Stimulated activated memory B cell treated with anti-CD40 and anti-IgM and Interleukin-4, amounts not matched to agents 10 μg/mL and 1 μg/mL and 100 μg/mL, for 72 hours (primary cell): ENCODE results near the gene SIRT6.
A peak's percentile ranks its signal among the peaks of the same experiment; 100 is the strongest.
"Not testable (repeated sequence)": the region's sequence is repeated elsewhere in the genome, so short reads cannot be mapped to it uniquely, and the experiment has no call there.

Experiments
- ATAC-seq: fragments of 150-1000 bp; cut with Tn5 transposase; 2 replicates; pipeline ENCODE4 v1.10.0; 2021
- H3K27ac Mint-ChIP-seq: one replicate; pipeline ENCODE4 v1.8.0; 2022; ENCODE audit warnings: mild to moderate bottlenecking, mixed read lengths
- H3K27me3 Mint-ChIP-seq: one replicate; pipeline ENCODE4 v1.8.0; 2022; ENCODE audit warnings: mixed read lengths
- H3K36me3 Mint-ChIP-seq: one replicate; pipeline ENCODE4 v1.8.0; 2022; ENCODE audit warnings: mixed read lengths
- H3K4me1 Mint-ChIP-seq: one replicate; pipeline ENCODE4 v1.8.0; 2022; ENCODE audit warnings: mixed read lengths
- H3K4me3 Mint-ChIP-seq: one replicate; pipeline ENCODE4 v1.8.0; 2022; ENCODE audit warnings: mild to moderate bottlenecking, moderate library complexity, mixed read lengths
- H3K9me3 Mint-ChIP-seq: one replicate; pipeline ENCODE4 v1.8.0; 2022; ENCODE audit warnings: mixed read lengths

Gene SIRT6

DNA sequence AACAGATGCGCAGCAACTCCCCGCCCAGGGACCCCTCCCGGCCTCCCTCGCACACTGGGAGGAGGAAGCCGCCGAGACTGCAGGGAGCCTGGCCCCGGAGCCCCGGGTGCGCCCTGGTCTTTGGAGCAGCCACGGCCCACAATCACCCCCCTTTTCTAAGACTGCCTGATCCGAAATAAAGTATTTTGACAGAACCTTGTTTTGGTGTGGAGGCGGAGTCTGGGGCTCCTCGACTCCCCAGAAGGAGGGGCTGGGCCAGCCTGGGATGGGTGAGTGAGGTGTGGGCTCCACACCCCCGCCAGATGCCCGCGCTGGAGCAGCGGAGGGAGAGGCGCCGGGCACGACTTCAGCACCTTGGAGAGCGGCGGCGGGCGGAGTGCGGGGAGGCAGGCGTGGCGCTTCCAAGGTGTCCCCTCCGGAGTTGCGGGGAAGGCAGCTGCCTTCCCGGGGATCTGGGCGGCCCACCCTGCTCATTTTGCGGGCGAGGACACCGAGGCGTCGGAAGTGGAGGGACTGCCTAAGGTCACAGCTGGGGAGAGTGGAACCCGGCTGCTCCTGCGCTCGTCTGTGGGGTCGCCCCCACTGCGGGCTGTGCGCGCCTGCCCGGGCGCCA is 9.4 kb downstream of the SIRT6 start:
- H3K4me3 Mint-ChIP-seq, result no peak overlapping the region
- H3K9me3 Mint-ChIP-seq, result no peaks in the 10 kb centered on the region
- peak; percentile 61 for ATAC-seq
- peaks cover 21% of the 10 kb centered on the region for H3K36me3 Mint-ChIP-seq
- no peak overlapping the region for H3K27ac Mint-ChIP-seq
- peaks cover 46% of the 10 kb centered on the region for H3K27me3 Mint-ChIP-seq
- peaks cover 11% of the 10 kb centered on the region for H3K4me1 Mint-ChIP-seq

DNA sequence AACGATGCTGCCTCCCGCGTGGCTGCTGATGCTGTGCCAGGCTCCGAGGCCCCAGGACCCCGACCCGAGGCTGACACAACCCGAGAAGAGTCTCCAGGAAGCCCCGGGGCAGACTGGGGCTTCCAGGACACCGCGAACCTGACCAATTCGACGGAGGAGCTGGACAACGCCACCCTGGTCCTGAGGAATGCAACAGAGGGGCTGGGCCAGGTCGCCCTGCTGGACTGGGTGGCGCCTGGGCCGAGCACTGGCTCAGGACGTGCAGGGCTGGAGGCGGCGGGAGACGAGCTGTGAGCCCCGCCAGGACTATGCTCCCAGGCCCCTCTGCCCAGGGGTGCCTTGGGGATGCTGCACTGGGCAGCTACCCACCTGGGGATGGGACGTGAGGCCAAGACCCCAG is 10.7 kb downstream of the SIRT6 start:
- H3K27me3 Mint-ChIP-seq, result peaks cover 59% of the 10 kb centered on the region
- peaks cover 11% of the 10 kb centered on the region for H3K4me1 Mint-ChIP-seq
- H3K4me3 Mint-ChIP-seq, result no peak overlapping the region
- H3K27ac Mint-ChIP-seq, result no peak overlapping the region
- ATAC-seq, result no peak
- H3K9me3 Mint-ChIP-seq, result no peaks in the 10 kb centered on the region
- peaks cover 13% of the 10 kb centered on the region for H3K36me3 Mint-ChIP-seq

DNA sequence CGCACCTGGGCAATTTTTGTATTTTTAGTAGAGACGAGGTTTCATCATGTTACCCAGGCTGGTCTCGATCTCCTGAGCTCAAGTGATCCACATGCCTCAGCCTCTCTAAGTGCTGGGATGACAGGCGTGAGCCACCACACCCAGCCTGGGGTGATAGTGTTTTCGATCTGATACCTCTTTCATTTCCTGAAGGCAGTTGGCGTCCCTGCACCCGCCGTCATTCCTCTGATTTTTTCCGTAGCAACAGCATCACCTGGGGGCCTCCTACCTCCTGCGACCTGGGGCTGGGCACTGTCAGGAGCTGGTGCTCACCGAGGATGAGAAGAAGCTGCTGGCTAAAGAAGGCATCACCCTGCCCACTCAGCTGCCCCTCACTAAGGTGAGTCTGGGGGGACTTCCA is 18.1 kb downstream of the SIRT6 start:
- ATAC-seq, result no peak
- H3K36me3 Mint-ChIP-seq, result no peaks in the 10 kb centered on the region
- H3K9me3 Mint-ChIP-seq, result no peaks in the 10 kb centered on the region
- no peak overlapping the region for H3K27ac Mint-ChIP-seq
- peaks cover 63% of the 10 kb centered on the region for H3K27me3 Mint-ChIP-seq
- no peak overlapping the region for H3K4me3 Mint-ChIP-seq
- H3K4me1 Mint-ChIP-seq, result no peaks in the 10 kb centered on the region

DNA sequence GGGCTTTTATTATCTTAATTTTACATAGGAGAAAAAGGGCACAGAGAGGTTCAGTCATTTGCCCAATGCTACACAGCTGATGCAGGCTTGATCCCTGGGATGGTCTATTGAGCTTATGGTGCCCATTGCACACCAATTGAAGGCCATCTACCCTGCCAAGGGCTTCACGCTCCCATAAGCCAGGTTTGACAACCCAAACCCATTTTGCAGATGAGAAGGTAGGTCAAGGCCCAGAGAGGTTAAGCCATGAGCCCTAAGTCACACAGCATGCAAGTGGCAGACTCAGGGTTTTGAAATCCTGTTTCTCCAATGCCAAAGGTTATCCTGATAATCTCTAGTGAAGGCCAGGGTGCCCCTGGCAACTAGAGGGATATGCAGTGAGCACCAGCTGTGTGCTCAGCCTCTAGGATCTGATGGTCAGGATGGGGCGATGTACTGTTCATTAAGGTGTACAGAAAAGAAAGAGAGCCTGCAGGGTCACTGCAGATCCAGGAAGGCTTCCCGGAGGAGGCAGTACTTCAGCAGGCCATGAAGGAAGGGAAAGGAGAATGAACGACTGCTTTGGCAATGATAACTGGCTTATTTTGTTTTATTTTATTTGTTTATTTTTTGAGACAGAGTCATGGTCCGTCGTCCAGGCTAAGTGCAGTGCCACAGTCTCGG is 20.8 kb downstream of the SIRT6 start:
- Mint-ChIP-seq H3K27ac (no peak overlapping the region), H3K4me1 (no peaks in the 10 kb centered on the region), H3K4me3 (no peak overlapping the region), H3K36me3 (no peaks in the 10 kb centered on the region), H3K9me3 (no peaks in the 10 kb centered on the region), H3K27me3 (peaks cover 46% of the 10 kb centered on the region)
- ATAC-seq, result no peak

DNA sequence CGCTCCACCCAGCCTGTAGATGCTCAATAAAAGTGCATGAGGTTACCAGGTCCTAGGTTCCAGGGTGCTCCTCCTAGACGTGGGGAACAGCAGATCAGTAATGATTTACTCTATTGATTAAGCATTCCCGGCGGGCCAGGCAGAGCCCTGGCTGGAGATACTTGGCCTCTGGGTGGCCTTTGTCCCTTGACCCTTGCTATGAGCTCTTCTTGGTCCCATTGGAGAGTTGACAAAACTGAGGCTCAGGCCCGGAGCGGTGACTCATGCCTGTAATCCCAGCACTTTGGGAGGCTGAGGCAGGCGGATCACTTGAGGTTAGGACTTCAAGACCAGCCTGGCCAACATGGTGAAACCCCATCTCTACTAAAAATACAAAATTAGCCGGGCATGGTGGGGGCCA is 24.4 kb downstream of the SIRT6 start:
- H3K27me3 Mint-ChIP-seq, result peaks cover 55% of the 10 kb centered on the region
- ATAC-seq, H3K4me3 Mint-ChIP-seq, H3K9me3 Mint-ChIP-seq, H3K27ac Mint-ChIP-seq, H3K4me1 Mint-ChIP-seq, H3K36me3 Mint-ChIP-seq: not testable (repeated sequence)

DNA sequence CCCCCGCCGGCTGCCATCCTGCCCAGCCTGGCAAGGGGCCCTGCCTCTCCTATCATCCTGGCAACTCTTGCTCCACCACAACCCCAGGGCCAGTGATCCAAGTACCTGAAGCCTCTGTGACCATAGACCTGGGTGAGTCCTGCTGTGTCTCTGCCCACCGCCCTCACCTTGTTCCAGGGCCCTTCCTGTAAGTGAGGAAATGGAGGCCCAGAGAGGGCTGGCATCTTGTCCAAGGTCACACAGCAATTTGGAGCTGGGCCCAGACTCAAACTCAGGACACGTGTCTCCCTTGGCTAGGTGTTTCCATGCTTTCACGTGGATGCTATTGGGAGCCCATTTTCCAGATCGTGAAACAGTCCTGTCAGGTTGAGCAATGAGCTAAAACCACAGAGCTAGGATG is 25.2 kb downstream of the SIRT6 start:
- Mint-ChIP-seq H3K4me3 (no peak overlapping the region), H3K4me1 (peaks cover 7% of the 10 kb centered on the region), H3K27me3 (peaks cover 63% of the 10 kb centered on the region), H3K9me3 (no peaks in the 10 kb centered on the region), H3K36me3 (no peaks in the 10 kb centered on the region), H3K27ac (no peak overlapping the region)
- no peak for ATAC-seq

DNA sequence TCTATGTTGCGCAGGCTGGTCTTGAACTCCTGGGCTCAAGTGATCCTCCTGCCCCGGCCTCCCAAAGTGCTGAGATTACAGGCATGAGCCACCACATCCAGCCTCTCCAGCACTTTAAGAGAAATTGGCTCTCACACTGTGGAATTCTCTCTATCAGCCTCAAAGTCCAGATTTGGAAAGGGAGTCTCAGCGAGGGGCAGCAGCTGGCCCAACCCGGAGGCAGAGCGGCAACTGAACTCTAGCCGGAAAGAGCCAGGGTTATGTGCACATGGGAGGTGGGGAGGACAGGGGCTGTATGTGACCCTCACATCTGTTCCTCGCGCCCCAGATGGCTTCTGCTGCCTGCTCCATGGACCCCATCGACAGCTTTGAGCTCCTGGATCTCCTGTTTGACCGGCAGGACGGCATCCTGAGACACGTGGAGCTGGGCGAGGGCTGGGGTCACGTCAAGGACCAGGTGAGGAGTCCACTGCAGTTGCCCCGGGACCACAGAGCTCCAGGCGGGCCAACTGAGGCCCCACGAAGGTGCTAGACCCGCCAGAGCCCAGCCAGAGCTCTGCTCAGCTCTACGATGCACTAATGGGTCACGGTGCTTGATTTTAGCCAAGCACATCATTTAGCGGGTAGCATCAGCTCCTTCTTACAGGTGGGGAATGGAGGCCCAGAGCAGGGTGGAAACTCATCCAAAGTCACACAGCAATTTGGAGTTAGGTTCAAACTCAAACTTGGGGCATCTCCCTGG is 27.6 kb downstream of the SIRT6 start:
- H3K4me1 Mint-ChIP-seq, result peaks cover 13% of the 10 kb centered on the region
- no peaks in the 10 kb centered on the region for H3K36me3 Mint-ChIP-seq
- no peak for ATAC-seq
- H3K27me3 Mint-ChIP-seq, result peaks cover 78% of the 10 kb centered on the region
- no peak overlapping the region for H3K27ac Mint-ChIP-seq
- H3K9me3 Mint-ChIP-seq, result no peaks in the 10 kb centered on the region
- no peak overlapping the region for H3K4me3 Mint-ChIP-seq

DNA sequence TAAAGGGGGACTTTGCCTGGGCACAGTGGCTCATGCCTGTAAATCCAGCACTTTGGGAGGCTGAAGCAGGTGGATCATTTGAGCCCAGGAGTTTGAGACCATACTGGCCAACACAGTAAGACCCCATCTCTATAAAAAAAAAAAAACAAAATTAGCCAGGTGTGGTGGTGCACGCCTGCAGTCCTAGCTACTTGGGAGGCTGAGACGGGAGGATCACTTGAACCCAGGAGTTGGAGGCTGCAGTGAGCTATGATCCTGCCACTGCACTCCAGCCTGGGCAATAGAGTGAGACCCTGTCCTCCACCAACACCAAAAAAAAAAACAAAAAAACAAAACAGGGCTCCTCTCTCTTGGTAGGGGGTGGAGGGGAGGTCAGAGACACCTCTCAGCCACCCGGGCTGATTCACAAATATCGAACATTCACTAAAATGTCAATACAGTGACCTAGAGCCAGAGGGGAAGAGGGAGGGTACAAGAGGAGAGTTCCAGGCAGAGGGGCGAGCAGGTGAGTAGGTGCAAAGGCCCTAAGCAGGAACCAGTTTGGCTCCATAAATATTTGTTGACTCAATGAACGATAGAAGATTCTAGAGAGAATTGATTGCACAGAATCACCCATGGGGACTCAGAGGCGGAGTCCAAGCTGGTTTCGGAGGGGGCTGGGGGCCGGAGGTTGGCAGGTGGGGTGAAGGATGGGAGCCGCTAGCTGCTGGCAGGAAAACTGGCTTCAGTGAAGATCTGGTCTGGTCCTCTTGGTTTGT is 29.9 kb downstream of the SIRT6 start:
- H3K36me3 Mint-ChIP-seq, result no peaks in the 10 kb centered on the region
- H3K27ac Mint-ChIP-seq, result no peak overlapping the region
- ATAC-seq, result no peak
- H3K27me3 Mint-ChIP-seq, result peaks cover 89% of the 10 kb centered on the region
- no peaks in the 10 kb centered on the region for H3K9me3 Mint-ChIP-seq
- no peak overlapping the region for H3K4me3 Mint-ChIP-seq
- peaks cover 18% of the 10 kb centered on the region for H3K4me1 Mint-ChIP-seq

DNA sequence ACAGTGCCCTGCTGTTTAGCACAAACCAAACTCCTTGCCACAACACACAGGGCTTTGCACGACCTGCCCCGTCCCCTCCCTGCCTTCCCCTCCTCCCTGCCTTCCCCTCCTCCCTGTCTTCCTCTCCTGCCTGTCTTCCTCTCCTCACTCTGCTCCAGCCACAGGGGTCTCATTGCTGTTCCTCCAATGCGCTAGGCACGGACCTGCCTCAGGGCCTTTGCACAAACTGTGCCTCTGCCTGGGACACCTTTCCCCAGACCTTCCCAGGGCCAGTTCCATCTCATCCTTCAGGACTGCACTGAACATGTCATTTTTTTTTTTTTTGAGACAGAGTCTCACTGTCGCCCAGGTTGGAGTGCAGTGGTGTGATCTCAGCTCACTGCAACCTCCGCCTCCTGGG is 30.7 kb downstream of the SIRT6 start:
- no peak for ATAC-seq
- Mint-ChIP-seq H3K27me3 (peaks cover 86% of the 10 kb centered on the region), H3K4me1 (peaks cover 18% of the 10 kb centered on the region), H3K9me3 (no peaks in the 10 kb centered on the region), H3K4me3 (no peak overlapping the region), H3K36me3 (no peaks in the 10 kb centered on the region), H3K27ac (no peak overlapping the region)

DNA sequence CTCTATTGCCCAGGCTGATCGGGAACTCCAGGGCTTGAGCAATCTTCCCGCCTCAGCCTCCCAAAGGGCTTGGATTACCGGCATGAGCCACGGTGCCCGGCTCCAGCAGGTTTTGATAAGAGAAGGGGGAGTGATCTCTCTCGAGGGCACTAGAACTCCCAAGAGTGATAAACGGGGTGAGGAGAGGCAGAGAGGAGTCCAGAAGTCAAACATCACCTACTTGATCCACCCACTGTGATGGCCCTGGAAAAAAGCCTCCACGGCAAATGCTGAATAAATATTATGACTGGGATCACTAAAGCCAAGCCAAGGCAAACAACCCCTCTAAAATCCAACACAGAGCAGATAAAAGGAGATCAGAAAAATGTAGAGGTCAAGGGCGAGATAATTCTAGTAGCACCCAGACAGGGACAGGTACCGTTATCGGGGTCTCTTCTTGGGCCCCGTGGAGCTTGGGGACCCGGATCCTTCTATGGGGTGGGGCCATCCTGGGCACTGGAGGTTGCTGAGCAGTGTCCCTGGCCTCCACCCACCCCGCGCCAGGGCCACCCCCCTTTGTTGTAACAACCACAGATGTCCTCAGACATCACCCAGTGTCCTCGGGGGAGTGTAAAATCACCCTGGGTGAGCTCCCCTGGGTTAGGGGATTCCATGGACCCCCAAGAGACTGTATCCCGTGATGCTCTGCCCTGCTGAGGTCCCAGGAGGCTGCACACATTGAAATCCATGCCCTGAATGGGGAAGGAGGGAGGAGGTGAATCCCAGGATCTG is 32.7 kb downstream of the SIRT6 start:
- H3K36me3 Mint-ChIP-seq, result no peaks in the 10 kb centered on the region
- no peaks in the 10 kb centered on the region for H3K9me3 Mint-ChIP-seq
- H3K27ac Mint-ChIP-seq, result no peak overlapping the region
- H3K4me3 Mint-ChIP-seq, result no peak overlapping the region
- H3K27me3 Mint-ChIP-seq, result peaks cover 85% of the 10 kb centered on the region
- ATAC-seq, result peak; percentile 41
- peaks cover 18% of the 10 kb centered on the region for H3K4me1 Mint-ChIP-seq

DNA sequence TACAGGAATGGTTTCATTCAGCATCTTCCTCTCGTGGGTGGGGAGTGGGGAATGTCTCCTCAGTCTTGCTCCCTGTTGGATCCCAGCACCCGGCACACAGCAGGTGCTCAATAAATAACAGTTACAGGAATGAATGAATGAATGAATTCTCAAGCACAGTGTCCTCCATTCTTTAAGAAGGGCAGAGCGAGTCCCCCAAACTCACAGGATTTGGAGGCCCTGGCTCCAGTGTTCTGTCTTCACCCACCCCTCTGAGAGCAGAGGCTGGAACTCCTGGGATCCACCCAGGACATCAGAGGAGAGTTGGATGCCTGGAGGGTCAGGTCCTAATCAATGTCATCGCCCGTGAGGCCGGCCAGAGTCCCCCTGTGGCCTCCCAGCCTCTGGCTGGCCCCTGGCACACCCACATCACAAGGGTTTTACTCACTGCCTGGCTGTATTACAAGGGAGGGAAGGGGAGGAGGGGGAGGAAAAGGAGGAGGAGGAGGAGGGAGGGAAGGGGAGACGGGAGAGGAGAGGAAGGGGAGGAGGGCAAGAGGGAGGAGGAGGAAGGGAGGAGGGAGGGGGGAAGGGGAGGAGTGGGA is 37.6 kb downstream of the SIRT6 start:
- Mint-ChIP-seq H3K9me3 (no peaks in the 10 kb centered on the region), H3K4me3 (no peak overlapping the region), H3K27ac (no peak overlapping the region), H3K36me3 (no peaks in the 10 kb centered on the region), H3K27me3 (peaks cover 53% of the 10 kb centered on the region), H3K4me1 (peaks cover 13% of the 10 kb centered on the region)
- ATAC-seq, result no peak

DNA sequence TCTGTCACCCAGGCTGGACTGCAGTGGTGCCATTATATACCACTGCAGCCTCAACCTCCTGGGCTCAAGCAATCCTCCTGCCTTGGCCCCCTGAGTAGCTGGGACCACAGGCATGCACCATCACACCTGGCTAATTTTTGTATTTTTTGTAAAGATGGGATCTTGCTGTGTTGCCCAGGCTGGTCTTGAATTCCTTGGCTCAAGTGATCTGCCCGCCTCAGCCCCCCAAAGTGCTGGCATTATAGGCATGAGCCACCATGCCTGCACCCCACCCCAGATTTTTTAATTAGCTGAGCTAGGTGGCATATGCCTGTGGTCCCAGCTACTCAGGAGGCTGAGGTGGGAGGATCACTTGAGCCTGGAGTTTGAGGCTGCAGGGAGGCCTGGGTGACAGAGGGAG is 39.4 kb downstream of the SIRT6 start:
- ATAC-seq, H3K9me3 Mint-ChIP-seq, H3K4me3 Mint-ChIP-seq, H3K36me3 Mint-ChIP-seq, H3K27ac Mint-ChIP-seq: not testable (repeated sequence)
- Mint-ChIP-seq H3K27me3 (peaks cover 44% of the 10 kb centered on the region), H3K4me1 (peaks cover 13% of the 10 kb centered on the region)

DNA sequence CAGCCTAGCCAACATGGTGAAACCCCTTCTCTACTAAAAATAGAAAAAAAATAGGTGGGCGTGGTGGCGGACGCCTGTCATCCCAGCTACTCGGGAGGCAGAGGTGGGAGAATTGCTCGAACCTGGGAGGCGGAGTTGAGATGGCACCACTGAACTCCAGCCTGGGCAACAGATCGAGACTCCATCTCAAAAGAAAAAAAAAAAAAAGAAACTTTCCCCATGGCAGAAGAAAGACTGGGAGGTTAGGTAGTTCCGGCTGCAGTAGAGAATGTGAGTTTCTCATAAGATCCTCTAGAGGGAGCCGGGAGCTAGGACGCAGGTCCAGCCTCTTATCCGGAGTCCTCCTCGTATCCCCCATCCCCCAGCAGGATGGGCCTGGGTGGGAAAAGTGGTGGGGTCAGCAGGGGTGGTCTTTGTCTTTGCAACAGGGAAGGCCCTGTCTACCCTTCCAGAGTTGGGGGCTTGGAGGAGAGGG is 42.1 kb downstream of the SIRT6 start:
- Mint-ChIP-seq H3K27me3 (peaks cover 23% of the 10 kb centered on the region), H3K36me3 (no peaks in the 10 kb centered on the region), H3K4me1 (peaks cover 13% of the 10 kb centered on the region), H3K27ac (peak overlapping the region; percentile 33), H3K9me3 (no peaks in the 10 kb centered on the region), H3K4me3 (peak overlapping the region; percentile 66)
- peak; percentile 84 for ATAC-seq

DNA sequence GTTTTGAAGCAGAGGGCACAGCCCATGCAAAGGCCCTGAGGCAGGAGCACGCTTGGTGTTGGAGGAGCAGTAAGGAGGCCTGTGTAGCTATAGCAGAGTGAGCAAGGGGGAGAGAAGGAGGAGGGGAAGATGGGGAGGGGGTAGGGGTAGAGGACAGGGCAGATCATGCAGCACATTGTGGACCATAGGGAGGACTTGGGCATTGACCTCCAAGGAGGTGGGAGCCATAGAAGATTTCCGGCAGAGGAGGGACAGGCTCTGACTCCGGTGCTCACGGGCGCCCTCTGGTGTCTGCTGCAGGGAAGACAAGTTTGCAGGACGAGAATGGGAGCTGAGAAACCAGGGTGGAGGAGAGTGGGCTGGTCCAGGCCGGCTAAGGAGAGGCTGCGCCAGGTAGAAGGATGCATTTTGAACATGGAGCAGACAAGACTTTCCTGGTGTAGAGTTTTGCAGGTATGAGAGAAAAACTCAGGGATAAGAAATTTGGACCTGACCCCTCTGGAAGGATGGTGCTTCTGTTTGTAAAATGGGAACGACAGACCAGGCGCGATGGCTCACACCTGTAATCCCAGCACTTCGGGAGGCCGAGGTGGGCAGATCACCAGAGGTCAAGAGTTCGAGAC is 42.6 kb downstream of the SIRT6 start:
- Mint-ChIP-seq H3K9me3 (no peaks in the 10 kb centered on the region), H3K4me3 (peak overlapping the region; percentile 66), H3K27me3 (peaks cover 18% of the 10 kb centered on the region), H3K27ac (no peak overlapping the region), H3K36me3 (no peaks in the 10 kb centered on the region), H3K4me1 (peaks cover 13% of the 10 kb centered on the region)
- ATAC-seq, result peak; percentile 83
